ENCODE data around the gene ROR2. TPM values are rescaled to one million over a fixed set of nuclear protein-coding genes. Genes with fewer than 3 reads are reported as not detected.

The ROR2 gene
- total and polyA plus RNA-seq, 2 donors: 4.5 to 7.1 TPM

DNA sequence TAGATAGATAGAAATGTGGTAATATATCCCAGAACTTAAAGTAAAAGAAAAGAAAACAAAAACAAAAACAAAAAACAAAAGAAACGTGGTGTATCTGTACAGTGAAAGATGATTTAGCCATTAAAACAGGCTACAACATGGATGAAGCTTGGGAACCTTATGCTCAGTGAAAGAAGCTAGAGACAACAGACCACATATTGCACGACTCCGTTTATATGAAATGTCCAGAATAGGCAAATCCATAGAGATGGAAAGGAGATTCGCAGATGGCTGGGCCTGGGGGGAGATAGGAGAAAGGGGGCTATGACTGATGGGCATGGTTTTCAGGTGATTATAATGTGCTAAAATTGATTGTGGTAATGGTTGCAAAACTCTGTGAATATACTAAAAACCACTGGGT is 86.6 kb downstream of the ROR2 start:
- H3K27ac ChIP-seq (ENCODE audit: low read depth in 1 of 2, low read length in 1 of 2): no peak overlapping the region

DNA sequence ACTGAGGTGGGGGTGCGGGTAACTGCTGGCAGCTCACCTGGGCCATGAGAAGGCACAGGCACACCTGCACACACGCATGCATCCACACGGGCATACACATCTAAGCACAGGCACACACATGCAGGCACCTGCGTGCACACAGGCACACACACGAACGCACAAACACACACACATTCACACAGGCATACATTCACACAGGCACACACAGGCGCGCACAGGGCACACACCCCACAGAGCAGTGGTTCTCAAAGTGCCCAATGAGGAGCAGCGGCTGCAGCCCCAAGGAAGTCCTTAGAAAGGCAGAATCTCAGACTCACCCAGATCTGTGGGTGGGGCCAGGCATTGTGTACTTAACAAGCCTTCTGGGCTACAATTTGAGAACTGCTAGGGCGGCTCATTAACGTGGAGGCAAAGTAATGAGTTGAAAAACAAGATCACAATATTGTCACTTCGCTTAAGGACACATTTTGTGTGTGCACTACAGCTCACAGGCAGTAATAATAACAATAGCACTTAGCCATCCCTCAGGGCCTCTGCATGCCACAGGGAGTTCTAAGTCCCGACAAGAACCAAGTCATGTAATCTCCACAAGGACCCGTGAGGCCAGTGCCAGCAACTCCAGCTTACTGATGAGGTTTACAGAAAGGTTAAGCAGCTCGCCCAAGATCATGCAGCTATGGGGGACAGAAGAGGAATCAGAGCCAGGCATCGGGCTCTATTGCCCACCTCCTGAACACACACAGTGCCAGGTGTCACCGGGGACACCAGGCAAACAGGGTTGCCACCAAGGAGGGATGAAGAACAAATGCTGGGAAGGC is 91.6 kb downstream of the ROR2 start:
- no peak for DNase-seq (ENCODE audit: low read depth in 6 of 9, low spot score in 9 of 9)
- Histone ChIP-seq H3K9me3 (ENCODE audit: control insufficient read depth in 2 of 2, insufficient read depth in 1 of 2, low read length in 1 of 2) (peaks cover 0 to 5% of the 10 kb centered on the region in 2 donors), H3K4me3 (ENCODE audit: low read length in 2 of 2) (no peak overlapping the region), H3K4me1 (ENCODE audit: control insufficient read depth in 2 of 2, insufficient read depth in 2 of 2, low read length in 2 of 2) (peaks cover 0 to 17% of the 10 kb centered on the region in 2 donors), H3K27ac (ENCODE audit: low read depth in 1 of 2, low read length in 1 of 2) (no peak overlapping the region), H3K27me3 (ENCODE audit: control insufficient read depth in 2 of 2, insufficient read depth in 1 of 2, low read length in 1 of 2) (no peaks in the 10 kb centered on the region), H3K36me3 (ENCODE audit: control insufficient read depth in 2 of 2, insufficient read depth in 2 of 2, low read length in 1 of 2) (no peaks in the 10 kb centered on the region)
- 90% methylated on average over 17 of the region's 17 CpGs for whole genome bisulfite sequencing

More for the DNA sequence above, 86.6 kb downstream of the ROR2 start:
- no peaks in the 10 kb centered on the region for H3K9me3 ChIP-seq (ENCODE audit: control insufficient read depth in 2 of 2, insufficient read depth in 1 of 2, low read length in 1 of 2)
- H3K4me1 ChIP-seq (ENCODE audit: control insufficient read depth in 2 of 2, insufficient read depth in 2 of 2, low read length in 2 of 2): peaks cover 0 to 11% of the 10 kb centered on the region in 2 donors
- WGBS: 84% methylated on average over 4 of the region's 4 CpGs
- no peaks in the 10 kb centered on the region for H3K27me3 ChIP-seq (ENCODE audit: control insufficient read depth in 2 of 2, insufficient read depth in 1 of 2, low read length in 1 of 2)
- DNase-seq (ENCODE audit: low read depth in 6 of 9, low spot score in 9 of 9): no peak
- no peak overlapping the region for H3K4me3 ChIP-seq (ENCODE audit: low read length in 2 of 2)
- no peaks in the 10 kb centered on the region for H3K36me3 ChIP-seq (ENCODE audit: control insufficient read depth in 2 of 2, insufficient read depth in 2 of 2, low read length in 1 of 2)

DNA sequence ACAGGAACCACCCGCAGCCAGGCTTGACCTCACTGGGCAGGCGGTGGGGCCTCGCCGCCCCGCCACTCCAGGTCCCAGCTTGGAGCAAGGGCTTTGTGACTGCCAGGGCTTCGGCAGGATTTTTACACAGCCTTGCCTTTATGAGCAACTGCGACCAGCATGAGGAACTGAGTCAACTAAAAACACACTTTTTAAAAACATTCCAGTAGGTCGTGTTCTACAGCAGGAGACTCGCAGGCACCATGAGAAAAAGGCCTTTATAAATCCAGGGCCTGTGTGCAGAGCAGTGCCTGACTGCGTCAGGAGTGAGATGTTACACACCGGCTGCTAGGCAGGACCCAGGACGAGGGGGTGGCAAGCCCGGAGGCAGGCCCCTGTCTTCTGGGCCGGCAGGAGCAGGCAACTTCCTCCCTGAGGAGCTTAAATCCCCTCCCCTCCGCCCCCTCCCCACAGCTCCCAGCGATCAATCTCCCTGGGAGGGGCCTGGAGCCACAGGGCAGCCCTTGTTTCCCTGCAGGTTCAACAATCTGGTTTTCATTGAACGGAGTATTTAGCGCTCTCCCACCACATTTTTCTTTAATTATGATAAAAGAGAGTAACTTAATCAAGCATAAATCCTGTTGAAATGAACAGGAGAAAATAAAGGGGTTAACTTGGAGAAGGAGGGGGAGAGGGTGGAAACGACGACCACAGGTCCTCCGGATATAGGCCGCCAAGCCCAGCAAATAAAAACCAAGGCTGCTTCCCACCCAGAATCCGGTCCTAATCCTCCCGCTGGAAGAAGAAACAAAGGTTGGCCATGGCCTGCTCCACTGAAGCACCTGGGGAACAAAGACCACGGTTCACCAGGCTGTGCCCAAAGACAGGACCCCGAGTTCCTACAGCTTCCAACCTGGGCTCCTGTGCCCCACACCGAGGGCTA is 92.5 kb downstream of the ROR2 start:
- Histone ChIP-seq H3K9me3 (ENCODE audit: control insufficient read depth in 2 of 2, insufficient read depth in 1 of 2, low read length in 1 of 2) (peaks cover 0 to 5% of the 10 kb centered on the region in 2 donors), H3K4me3 (ENCODE audit: low read length in 2 of 2) (no peak overlapping the region), H3K27ac (ENCODE audit: low read depth in 1 of 2, low read length in 1 of 2) (peak overlapping the region in 1 of 2 donors; percentile 43), H3K36me3 (ENCODE audit: control insufficient read depth in 2 of 2, insufficient read depth in 2 of 2, low read length in 1 of 2) (no peaks in the 10 kb centered on the region), H3K4me1 (ENCODE audit: control insufficient read depth in 2 of 2, insufficient read depth in 2 of 2, low read length in 2 of 2) (peaks cover 0 to 17% of the 10 kb centered on the region in 2 donors), H3K27me3 (ENCODE audit: control insufficient read depth in 2 of 2, insufficient read depth in 1 of 2, low read length in 1 of 2) (no peaks in the 10 kb centered on the region)
- no peak for DNase-seq (ENCODE audit: low read depth in 6 of 9, low spot score in 9 of 9)
- 73% methylated on average over 27 of the region's 27 CpGs for WGBS

DNA sequence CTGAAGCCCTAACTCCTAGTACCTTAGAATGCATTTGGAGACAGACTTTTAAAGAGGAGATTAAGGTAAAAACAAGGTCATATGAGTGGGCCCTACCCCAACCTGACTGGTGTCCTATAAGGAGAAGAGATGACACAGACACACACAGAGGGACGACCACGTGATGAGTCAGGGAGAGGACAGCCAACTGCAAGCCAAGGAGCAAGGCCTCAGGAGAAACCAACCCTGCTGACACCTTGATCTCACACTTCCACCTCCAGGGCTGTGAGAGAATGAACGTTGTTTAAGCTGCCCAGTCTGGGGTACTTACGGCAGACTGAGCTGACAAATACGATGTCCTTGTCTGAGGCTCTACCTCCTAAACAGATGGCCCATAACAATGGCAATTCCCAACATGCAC is 93.6 kb downstream of the ROR2 start:
- Histone ChIP-seq H3K4me1 (ENCODE audit: control insufficient read depth in 2 of 2, insufficient read depth in 2 of 2, low read length in 2 of 2) (peaks cover 0 to 17% of the 10 kb centered on the region in 2 donors), H3K36me3 (ENCODE audit: control insufficient read depth in 2 of 2, insufficient read depth in 2 of 2, low read length in 1 of 2) (no peaks in the 10 kb centered on the region), H3K27ac (ENCODE audit: low read depth in 1 of 2, low read length in 1 of 2) (no peak overlapping the region), H3K4me3 (ENCODE audit: low read length in 2 of 2) (no peak overlapping the region), H3K27me3 (ENCODE audit: control insufficient read depth in 2 of 2, insufficient read depth in 1 of 2, low read length in 1 of 2) (no peaks in the 10 kb centered on the region), H3K9me3 (ENCODE audit: control insufficient read depth in 2 of 2, insufficient read depth in 1 of 2, low read length in 1 of 2) (peaks cover 0 to 5% of the 10 kb centered on the region in 2 donors)
- no peak for DNase-seq (ENCODE audit: low read depth in 6 of 9, low spot score in 9 of 9)
- WGBS: 89% methylated on average over 5 of the region's 5 CpGs

DNA sequence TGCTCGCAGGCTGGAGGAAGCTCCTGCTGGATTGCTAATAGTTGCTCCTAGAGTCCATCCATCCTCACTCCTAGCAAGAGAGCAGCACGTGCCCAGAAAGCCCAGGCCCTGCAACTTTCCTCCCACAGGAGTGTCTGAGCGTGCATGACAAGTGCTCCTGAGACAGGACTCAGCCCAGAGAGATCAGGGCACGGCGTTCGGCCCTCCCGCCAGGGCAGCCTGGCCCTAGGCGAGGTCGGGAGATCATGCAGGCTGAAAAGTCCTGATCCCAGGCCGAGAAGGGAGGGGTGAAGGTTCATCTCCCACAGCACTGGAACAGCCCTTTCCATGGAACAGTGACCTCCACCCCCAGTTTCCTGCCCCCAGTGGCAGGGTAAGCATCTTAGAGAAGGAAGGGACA is 94.8 kb downstream of the ROR2 start:
- no peak for DNase-seq (ENCODE audit: low read depth in 6 of 9, low spot score in 9 of 9)
- WGBS: 89% methylated on average over 10 of the region's 10 CpGs
- no peak overlapping the region for H3K4me3 ChIP-seq (ENCODE audit: low read length in 2 of 2)
- no peaks in the 10 kb centered on the region for H3K36me3 ChIP-seq (ENCODE audit: control insufficient read depth in 2 of 2, insufficient read depth in 2 of 2, low read length in 1 of 2)
- no peaks in the 10 kb centered on the region for H3K27me3 ChIP-seq (ENCODE audit: control insufficient read depth in 2 of 2, insufficient read depth in 1 of 2, low read length in 1 of 2)
- H3K4me1 ChIP-seq (ENCODE audit: control insufficient read depth in 2 of 2, insufficient read depth in 2 of 2, low read length in 2 of 2): peaks cover 0 to 17% of the 10 kb centered on the region in 2 donors
- H3K9me3 ChIP-seq (ENCODE audit: control insufficient read depth in 2 of 2, insufficient read depth in 1 of 2, low read length in 1 of 2): peaks cover 0 to 5% of the 10 kb centered on the region in 2 donors
- H3K27ac ChIP-seq (ENCODE audit: low read depth in 1 of 2, low read length in 1 of 2): no peak overlapping the region

- no peaks in the 10 kb centered on the region for H3K36me3 ChIP-seq (ENCODE audit: control insufficient read depth in 2 of 2, insufficient read depth in 2 of 2, low read length in 1 of 2)
- H3K4me3 ChIP-seq (ENCODE audit: low read length in 2 of 2): no peak overlapping the region
- no peak overlapping the region for H3K27ac ChIP-seq (ENCODE audit: low read depth in 1 of 2, low read length in 1 of 2)
- WGBS: 98% methylated on average over 18 of the region's 18 CpGs
- DNase-seq (ENCODE audit: low read depth in 6 of 9, low spot score in 9 of 9): no peak
- H3K4me1 ChIP-seq (ENCODE audit: control insufficient read depth in 2 of 2, insufficient read depth in 2 of 2, low read length in 2 of 2): peaks cover 0 to 16% of the 10 kb centered on the region in 2 donors
- H3K9me3 ChIP-seq (ENCODE audit: control insufficient read depth in 2 of 2, insufficient read depth in 1 of 2, low read length in 1 of 2): peaks cover 0 to under 1% of the 10 kb centered on the region in 2 donors
- no peaks in the 10 kb centered on the region for H3K27me3 ChIP-seq (ENCODE audit: control insufficient read depth in 2 of 2, insufficient read depth in 1 of 2, low read length in 1 of 2)
These were observed 97.2 kb downstream of the ROR2 start for GRCh38 chr9:91852801-91853347.

GRCh38 chr9:91849694-91850093 is 100.3 kb downstream of the ROR2 start:
- DNase-seq (ENCODE audit: low read depth in 6 of 9, low spot score in 9 of 9): no peak
- Histone ChIP-seq H3K27me3 (ENCODE audit: control insufficient read depth in 2 of 2, insufficient read depth in 1 of 2, low read length in 1 of 2) (peaks cover 0 to 2% of the 10 kb centered on the region in 2 donors), H3K27ac (ENCODE audit: low read depth in 1 of 2, low read length in 1 of 2) (no peak overlapping the region), H3K36me3 (ENCODE audit: control insufficient read depth in 2 of 2, insufficient read depth in 2 of 2, low read length in 1 of 2) (no peaks in the 10 kb centered on the region), H3K4me3 (ENCODE audit: low read length in 2 of 2) (no peak overlapping the region), H3K9me3 (ENCODE audit: control insufficient read depth in 2 of 2, insufficient read depth in 1 of 2, low read length in 1 of 2) (no peaks in the 10 kb centered on the region), H3K4me1 (ENCODE audit: control insufficient read depth in 2 of 2, insufficient read depth in 2 of 2, low read length in 2 of 2) (peaks cover 0 to 22% of the 10 kb centered on the region in 2 donors)
- 96% methylated on average over 3 of the region's 3 CpGs for WGBS

DNA sequence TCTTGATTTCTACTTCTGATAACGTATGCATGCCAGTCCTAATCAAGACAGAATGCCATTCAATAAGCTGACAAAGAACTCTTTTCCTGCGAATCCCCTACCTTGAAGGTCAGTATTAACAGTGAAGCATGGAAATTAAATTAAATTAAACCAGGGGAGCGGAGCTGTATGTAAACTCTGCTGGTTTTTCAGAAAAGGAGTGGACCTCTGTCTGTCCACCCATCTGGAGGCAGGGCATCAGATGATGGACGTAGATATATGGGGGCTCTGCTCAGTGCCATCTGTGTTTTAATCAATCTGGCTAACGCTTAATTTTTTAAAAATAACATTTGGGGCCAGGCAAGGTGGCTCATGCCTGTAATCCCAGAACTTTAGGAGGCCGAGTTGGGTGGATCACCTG is 101.9 kb downstream of the ROR2 start:
- DNase-seq (ENCODE audit: low read depth in 6 of 9, low spot score in 9 of 9): no peak
- 92% methylated on average over 6 of the region's 6 CpGs for WGBS
- peaks cover 5 to 37% of the 10 kb centered on the region in 2 donors for H3K4me1 ChIP-seq (ENCODE audit: control insufficient read depth in 2 of 2, insufficient read depth in 2 of 2, low read length in 2 of 2)
- H3K27ac ChIP-seq (ENCODE audit: low read depth in 1 of 2, low read length in 1 of 2): peak overlapping the region in 1 of 2 donors; percentile 27
- no peaks in the 10 kb centered on the region for H3K9me3 ChIP-seq (ENCODE audit: control insufficient read depth in 2 of 2, insufficient read depth in 1 of 2, low read length in 1 of 2)
- H3K4me3 ChIP-seq (ENCODE audit: low read length in 2 of 2): no peak overlapping the region
- H3K36me3 ChIP-seq (ENCODE audit: control insufficient read depth in 2 of 2, insufficient read depth in 2 of 2, low read length in 1 of 2): no peaks in the 10 kb centered on the region
- peaks cover 0 to 9% of the 10 kb centered on the region in 2 donors for H3K27me3 ChIP-seq (ENCODE audit: control insufficient read depth in 2 of 2, insufficient read depth in 1 of 2, low read length in 1 of 2)
